NCI-H748 (cell line): Measurements from ENCODE around the gene TBC1D4.
"Not testable (repeated sequence)": the region's sequence is repeated elsewhere in the genome, so short reads cannot be mapped to it uniquely, and the experiment has no call there.

Experiments used
- DNase-seq: peaks from one replicate; lab custom pipeline; 2025; ENCODE audit not compliant: unreplicated experiment; lab: John Stamatoyannopoulos, UW

Gene TBC1D4

GRCh38 chr13:75295201-75295600, 186.8 kb downstream of the TBC1D4 start:
- no peak for DNase-seq

GRCh38 chr13:75294110-75294509, 187.9 kb downstream of the TBC1D4 start:
- DNase-seq, result no peak

- DNase-seq, result no peak
Measured at GRCh38 chr13:75285310-75285709, 196.7 kb downstream of the TBC1D4 start.

GRCh38 chr13:75279834-75280369, 202.1 kb downstream of the TBC1D4 start:
- DNase-seq, result peak; percentile 45

GRCh38 chr13:75273695-75274094, 208.3 kb downstream of the TBC1D4 start:
- DNase-seq, result peak; percentile 7

- DNase-seq, result no peak
Measured at GRCh38 chr13:75271846-75272245, 210.1 kb downstream of the TBC1D4 start.

GRCh38 chr13:75268481-75268880, 213.5 kb downstream of the TBC1D4 start:
- DNase-seq, result not testable (repeated sequence)

GRCh38 chr13:75264611-75265010, 217.4 kb downstream of the TBC1D4 start:
- no peak for DNase-seq

- DNase-seq, result no peak
Measured at GRCh38 chr13:75263741-75264407, 218.1 kb downstream of the TBC1D4 start.

- peak; percentile 44 for DNase-seq
Measured at GRCh38 chr13:75258159-75258782, 223.7 kb downstream of the TBC1D4 start.

- DNase-seq, result peak; percentile 8
Measured at GRCh38 chr13:75256922-75257321, 225.0 kb downstream of the TBC1D4 start.

GRCh38 chr13:75255653-75256052, 226.3 kb downstream of the TBC1D4 start:
- no peak for DNase-seq

GRCh38 chr13:75255147-75255546, 226.8 kb downstream of the TBC1D4 start:
- no peak for DNase-seq

GRCh38 chr13:75251188-75251587, 230.8 kb downstream of the TBC1D4 start:
- DNase-seq, result no peak

GRCh38 chr13:75250526-75251178, 231.3 kb downstream of the TBC1D4 start:
- DNase-seq, result no peak

GRCh38 chr13:75245578-75245977, 236.4 kb downstream of the TBC1D4 start:
- DNase-seq, result not testable (repeated sequence)

- not testable (repeated sequence) for DNase-seq
Measured at GRCh38 chr13:75240240-75240639, 241.7 kb downstream of the TBC1D4 start.

- no peak for DNase-seq
Measured at GRCh38 chr13:75236774-75237173, 245.2 kb downstream of the TBC1D4 start.
